ENCODE data around the gene ADAMTS4. TPM values are rescaled to one million over a fixed set of nuclear protein-coding genes. Genes with fewer than 3 reads are reported as not detected.
A peak's percentile ranks its signal among the peaks of the same experiment; 100 is the strongest.

ADAMTS4 gene
- total and polyA plus RNA-seq, 2 of the 4 experiments (the other 2 are of a cell fraction), result 0.39 to 0.72 TPM

GRCh38 chr1:161153682-161154337 lies 45.0 kb downstream of the ADAMTS4 start, which contains the start of gene UFC1 (continued):
- TF ChIP-seq ELK1 (IDR thresholded peaks at IDR 0.05; ENCODE audit: borderline replicate concordance, low read depth, low read length), result no peak

GRCh38 chr1:161153176-161153575 lies 45.7 kb downstream of the ADAMTS4 start:
- peak overlapping the region; percentile 100; the same call in 1 of the 2 replicates for H3K14ac ChIP-seq (replicated peaks; ENCODE audit: low read depth, low read length)
- no peak overlapping the region for H2BK120ac ChIP-seq (ENCODE audit: low read depth, low read length)
- peaks cover 9% of the 10 kb centered on the region for H3K9me1 ChIP-seq (ENCODE audit: insufficient read depth, low read length)
- H3K18ac ChIP-seq (ENCODE audit: low read depth, low read length), result no peak overlapping the region
- CTCF ChIA-PET, result interaction anchor here (0.7 kb wide), 1 partner anchor 1858 kb away, joined by 3 read pairs; no protein-coding TSS in a partner anchor
- H4K91ac ChIP-seq (ENCODE audit: insufficient read depth, low read depth, low read length), result peak overlapping the region; percentile 33; the same call in 1 of the 2 replicates
- peaks cover 10 to 21% of the 10 kb centered on the region in 2 experiments; a peak in 3 of 4 replicates for H3K79me1 ChIP-seq (ENCODE audit: low read depth in 1 of 2, low read length in 2 of 2)
- peak overlapping the region; percentile 99; the same call in 1 of the 2 replicates for H3K9ac ChIP-seq (ENCODE audit: low read depth, low read length)
- H2AK5ac ChIP-seq (ENCODE audit: low read depth, low read length), result peak overlapping the region; percentile 43; the same call in 1 of the 2 replicates
- H2AK9ac ChIP-seq (replicated peaks; ENCODE audit: low read depth, low read length, poor library complexity), result no peak overlapping the region
- peak overlapping the region; percentile 63 to 100 for H4K8ac ChIP-seq (ENCODE audit: low read depth in 2 of 2, low read length in 2 of 2)
- BruUV-seq (replicated peaks), result no TSS peak
- peak; percentile 30; the same call in 1 of the 2 replicates for ATAC-seq (ENCODE audit: low read depth)
- in situ Hi-C loops (cut with MboI; ENCODE audit: low sequenced_read_pairs), result no loop called here
- 0 out of 2 replicates have a peak overlapping the region, but pooled peaks have one; percentile 24 for H3K56ac ChIP-seq (ENCODE audit: extremely low read depth, insufficient read depth, low read length)
- H2AFZ ChIP-seq (replicated peaks; ENCODE audit: low read length, poor library complexity), result no peak overlapping the region
- peak overlapping the region; percentile 26 for H4K5ac ChIP-seq (ENCODE audit: low read depth, low read length)
- no peak overlapping the region for H3K27ac ChIP-seq (ENCODE audit: insufficient read depth, low read length)
- H3K4me2 ChIP-seq (ENCODE audit: low read depth, low read length), result peak overlapping the region; percentile 90; the same call in 1 of the 2 replicates
- 0 out of 2 replicates have a peak overlapping the region, but pooled peaks have one; percentile 52 for H3K23ac ChIP-seq (ENCODE audit: low read depth, low read length)
- H3K4ac ChIP-seq (ENCODE audit: low read depth, low read length), result peak overlapping the region; percentile 67
- H2BK5ac ChIP-seq (ENCODE audit: low read depth, low read length, poor library complexity, severe bottlenecking), result peak overlapping the region; percentile 97
- no peaks in the 10 kb centered on the region for H4K20me1 ChIP-seq (ENCODE audit: insufficient read depth, low read length)
- WGBS, 2 experiments (ENCODE audit: extremely low coverage in 2 of 2, insufficient read length in 1 of 2), result no CpG with 5 or more reads among the region's 9 CpGs
- H3K36me3 ChIP-seq (ENCODE audit: control insufficient read depth, insufficient read depth, low read length), result peaks cover 8% of the 10 kb centered on the region
- H2BK15ac ChIP-seq (ENCODE audit: low read depth, low read length), result no peak overlapping the region
- no peaks in the 10 kb centered on the region for H3K27me3 ChIP-seq (ENCODE audit: control insufficient read depth, insufficient read depth, low read length)
- peak overlapping the region; percentile 76 for H3K4me3 ChIP-seq (ENCODE audit: insufficient read depth, low read depth, low read length)
- no peaks in the 10 kb centered on the region for H3K9me3 ChIP-seq (ENCODE audit: control insufficient read depth, insufficient read depth, low read length)
- DNase-seq, result no peak
- no peak overlapping the region for H2BK20ac ChIP-seq (ENCODE audit: low read depth, low read length)
- no peaks in the 10 kb centered on the region for H3K4me1 ChIP-seq (ENCODE audit: control insufficient read depth, insufficient read depth, low read length)
- POLR2A ChIA-PET (ENCODE audit: unreplicated experiment), result interaction anchor here (0.6 to 1.3 kb wide), 2 partner anchors 12 to 73 kb away, joined by 3 to 5 read pairs; partner anchors contain the start of gene TOMM40L
- intact Hi-C loops (cut with micrococcal nuclease), result no loop called here
- dilution Hi-C loops (cut with HindIII; ENCODE audit: low sequenced_read_pairs, unreplicated experiment), result no loop called here
- TF ChIP-seq CHD1 (IDR thresholded peaks at IDR 0.05; ENCODE audit: low read depth, low read length) (no peak), CTCF (conservative IDR thresholded peaks at IDR 0.05; ENCODE audit: low read depth, low read length) (no peak), FOS (IDR thresholded peaks at IDR 0.05; ENCODE audit: low read depth, low read length) (no peak), RFX5 (IDR thresholded peaks at IDR 0.05; ENCODE audit: low read depth, low read length) (no peak), BHLHE40 (IDR thresholded peaks at IDR 0.05; ENCODE audit: low read depth, low read length) (no peak), MXI1 (IDR thresholded peaks at IDR 0.05; ENCODE audit: borderline replicate concordance, low read depth, low read length) (no peak), MAZ (IDR thresholded peaks at IDR 0.05; ENCODE audit: borderline replicate concordance, low read depth, low read length) (no peak), RAD21 (IDR thresholded peaks at IDR 0.05; ENCODE audit: low read length) (no peak), CEBPB (IDR thresholded peaks at IDR 0.05; ENCODE audit: low read depth, low read length) (no peak), POLR2A (IDR thresholded peaks at IDR 0.05; ENCODE audit: low read depth, low read length) (no peak), RCOR1 (IDR thresholded peaks at IDR 0.05; ENCODE audit: insufficient replicate concordance, low read length) (no peak), MAFK (IDR thresholded peaks at IDR 0.05; ENCODE audit: low read depth, low read length) (no peak), NFE2L2 (IDR thresholded peaks at IDR 0.05; ENCODE audit: low read depth, low read length) (no peak)

All from IMR-90 (cell line).